Measurements from ENCODE around the gene METAP1D. TPM values are rescaled to one million over a fixed set of nuclear protein-coding genes. Genes with fewer than 3 reads are reported as not detected.

Gene METAP1D
- total and polyA plus RNA-seq, 4 donors, result 3.3 to 7.1 (median 4.4) TPM

DNA sequence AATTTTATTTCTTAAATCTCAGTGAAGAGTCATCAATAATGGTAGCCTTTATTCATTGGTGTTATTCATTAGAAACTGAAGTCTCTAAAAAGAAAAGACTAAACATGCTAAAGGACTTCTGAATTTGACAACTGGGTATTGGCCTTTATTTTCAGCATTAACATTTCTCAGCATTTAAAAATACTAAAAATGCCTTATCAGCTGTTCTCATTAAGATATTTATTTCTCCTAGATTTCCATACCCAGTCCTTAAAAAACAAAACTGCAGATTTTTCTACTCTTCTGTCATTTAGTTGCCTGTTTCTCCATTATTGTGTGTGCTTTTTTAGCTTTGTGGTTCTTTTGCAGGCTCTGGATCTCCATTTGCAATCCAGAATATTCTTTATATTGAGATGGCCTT is 31.2 kb upstream of the METAP1D start:
- TF ChIP-seq RXRA (IDR thresholded peaks at IDR 0.05), result no peak
- TF ChIP-seq, protein P1, sequence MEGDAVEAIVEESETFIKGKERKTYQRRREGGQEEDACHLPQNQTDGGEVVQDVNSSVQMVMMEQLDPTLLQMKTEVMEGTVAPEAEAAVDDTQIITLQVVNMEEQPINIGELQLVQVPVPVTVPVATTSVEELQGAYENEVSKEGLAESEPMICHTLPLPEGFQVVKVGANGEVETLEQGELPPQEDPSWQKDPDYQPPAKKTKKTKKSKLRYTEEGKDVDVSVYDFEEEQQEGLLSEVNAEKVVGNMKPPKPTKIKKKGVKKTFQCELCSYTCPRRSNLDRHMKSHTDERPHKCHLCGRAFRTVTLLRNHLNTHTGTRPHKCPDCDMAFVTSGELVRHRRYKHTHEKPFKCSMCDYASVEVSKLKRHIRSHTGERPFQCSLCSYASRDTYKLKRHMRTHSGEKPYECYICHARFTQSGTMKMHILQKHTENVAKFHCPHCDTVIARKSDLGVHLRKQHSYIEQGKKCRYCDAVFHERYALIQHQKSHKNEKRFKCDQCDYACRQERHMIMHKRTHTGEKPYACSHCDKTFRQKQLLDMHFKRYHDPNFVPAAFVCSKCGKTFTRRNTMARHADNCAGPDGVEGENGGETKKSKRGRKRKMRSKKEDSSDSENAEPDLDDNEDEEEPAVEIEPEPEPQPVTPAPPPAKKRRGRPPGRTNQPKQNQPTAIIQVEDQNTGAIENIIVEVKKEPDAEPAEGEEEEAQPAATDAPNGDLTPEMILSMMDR (IDR thresholded peaks at IDR 0.05; ENCODE audit: low read depth, low read length, missing input control), result no peak
- TF ChIP-seq NR2F2 (IDR thresholded peaks at IDR 0.05), result no peak
- TF ChIP-seq, protein P2, sequence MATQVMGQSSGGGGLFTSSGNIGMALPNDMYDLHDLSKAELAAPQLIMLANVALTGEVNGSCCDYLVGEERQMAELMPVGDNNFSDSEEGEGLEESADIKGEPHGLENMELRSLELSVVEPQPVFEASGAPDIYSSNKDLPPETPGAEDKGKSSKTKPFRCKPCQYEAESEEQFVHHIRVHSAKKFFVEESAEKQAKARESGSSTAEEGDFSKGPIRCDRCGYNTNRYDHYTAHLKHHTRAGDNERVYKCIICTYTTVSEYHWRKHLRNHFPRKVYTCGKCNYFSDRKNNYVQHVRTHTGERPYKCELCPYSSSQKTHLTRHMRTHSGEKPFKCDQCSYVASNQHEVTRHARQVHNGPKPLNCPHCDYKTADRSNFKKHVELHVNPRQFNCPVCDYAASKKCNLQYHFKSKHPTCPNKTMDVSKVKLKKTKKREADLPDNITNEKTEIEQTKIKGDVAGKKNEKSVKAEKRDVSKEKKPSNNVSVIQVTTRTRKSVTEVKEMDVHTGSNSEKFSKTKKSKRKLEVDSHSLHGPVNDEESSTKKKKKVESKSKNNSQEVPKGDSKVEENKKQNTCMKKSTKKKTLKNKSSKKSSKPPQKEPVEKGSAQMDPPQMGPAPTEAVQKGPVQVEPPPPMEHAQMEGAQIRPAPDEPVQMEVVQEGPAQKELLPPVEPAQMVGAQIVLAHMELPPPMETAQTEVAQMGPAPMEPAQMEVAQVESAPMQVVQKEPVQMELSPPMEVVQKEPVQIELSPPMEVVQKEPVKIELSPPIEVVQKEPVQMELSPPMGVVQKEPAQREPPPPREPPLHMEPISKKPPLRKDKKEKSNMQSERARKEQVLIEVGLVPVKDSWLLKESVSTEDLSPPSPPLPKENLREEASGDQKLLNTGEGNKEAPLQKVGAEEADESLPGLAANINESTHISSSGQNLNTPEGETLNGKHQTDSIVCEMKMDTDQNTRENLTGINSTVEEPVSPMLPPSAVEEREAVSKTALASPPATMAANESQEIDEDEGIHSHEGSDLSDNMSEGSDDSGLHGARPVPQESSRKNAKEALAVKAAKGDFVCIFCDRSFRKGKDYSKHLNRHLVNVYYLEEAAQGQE (IDR thresholded peaks at IDR 0.05), result no peak
- TF ChIP-seq JUND (IDR thresholded peaks at IDR 0.05), result no peak
- TF ChIP-seq GABPA (IDR thresholded peaks at IDR 0.05 in 1 of 2, conservative IDR thresholded peaks at IDR 0.05 in 1 of 2), result no peak
- TF ChIP-seq FOXA1 (IDR thresholded peaks at IDR 0.05), result no peak
- TF ChIP-seq, protein P3, sequence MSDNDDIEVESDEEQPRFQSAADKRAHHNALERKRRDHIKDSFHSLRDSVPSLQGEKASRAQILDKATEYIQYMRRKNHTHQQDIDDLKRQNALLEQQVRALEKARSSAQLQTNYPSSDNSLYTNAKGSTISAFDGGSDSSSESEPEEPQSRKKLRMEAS (IDR thresholded peaks at IDR 0.05), result no peak
- H3K9me3 ChIP-seq (ENCODE audit: control insufficient read depth in 4 of 4, low read length in 3 of 4), result no peaks in the 10 kb centered on the region
- no peak overlapping the region for H3K9ac ChIP-seq (ENCODE audit: low read depth in 1 of 2, low read length in 2 of 2)
- H3K36me3 ChIP-seq (ENCODE audit: control insufficient read depth in 4 of 4, insufficient read depth in 3 of 4, low read depth in 1 of 4, low read length in 3 of 4), result peaks cover 6 to 13% (median 11%) of the 10 kb centered on the region in 4 donors
- no peak overlapping the region for H3K4me3 ChIP-seq (ENCODE audit: low read depth in 1 of 3, low read length in 3 of 3)
- no peak for DNase-seq (ENCODE audit: low spot score)
- no peak overlapping the region for H3K27ac ChIP-seq (ENCODE audit: low read depth in 1 of 2, low read length in 2 of 2)
- H3K27me3 ChIP-seq (ENCODE audit: control insufficient read depth in 4 of 4, insufficient read depth in 4 of 4, low read length in 3 of 4), result no peaks in the 10 kb centered on the region
- no peaks in the 10 kb centered on the region for H3K4me1 ChIP-seq (ENCODE audit: control insufficient read depth in 4 of 4, insufficient read depth in 4 of 4, low read length in 3 of 4)

DNA sequence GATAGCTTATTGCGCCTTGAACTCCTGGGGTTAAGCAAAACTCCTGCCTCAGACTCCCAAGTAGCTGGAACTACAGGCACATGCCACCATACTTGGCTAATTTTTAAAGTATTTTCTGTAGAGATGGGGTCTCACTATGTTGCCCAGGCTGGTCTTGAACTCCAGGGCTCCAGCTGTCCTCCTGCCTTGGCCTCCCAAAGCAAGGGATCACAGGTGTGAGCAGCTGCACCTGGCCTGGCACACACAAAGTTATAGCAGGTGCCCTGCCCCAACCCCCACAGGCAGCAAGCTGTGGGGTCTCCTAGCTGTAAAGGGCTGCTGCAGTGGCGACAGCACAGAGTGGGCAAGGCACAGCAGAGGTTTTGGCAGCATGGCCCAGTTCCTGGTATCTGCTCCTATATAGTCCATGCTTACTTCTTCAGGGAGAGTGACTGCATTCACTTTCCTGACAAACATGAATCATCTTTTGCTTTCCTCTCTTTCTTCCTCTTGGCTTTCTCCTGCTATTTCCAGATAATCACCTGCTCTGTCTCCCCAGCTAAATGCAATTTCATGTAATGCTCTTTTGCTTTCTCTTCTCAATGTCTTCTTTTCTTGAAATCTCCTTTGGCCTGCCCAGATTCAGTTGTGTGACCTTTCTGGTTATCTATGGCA is 27.3 kb upstream of the METAP1D start:
- Histone ChIP-seq H3K4me1 (ENCODE audit: control insufficient read depth in 4 of 4, insufficient read depth in 4 of 4, low read length in 3 of 4) (no peaks in the 10 kb centered on the region), H3K4me3 (ENCODE audit: low read depth in 1 of 3, low read length in 3 of 3) (no peak overlapping the region), H3K27ac (ENCODE audit: low read depth in 1 of 2, low read length in 2 of 2) (no peak overlapping the region), H3K9ac (ENCODE audit: low read depth in 1 of 2, low read length in 2 of 2) (no peak overlapping the region), H3K27me3 (ENCODE audit: control insufficient read depth in 4 of 4, insufficient read depth in 4 of 4, low read length in 3 of 4) (no peaks in the 10 kb centered on the region), H3K36me3 (ENCODE audit: control insufficient read depth in 4 of 4, insufficient read depth in 3 of 4, low read depth in 1 of 4, low read length in 3 of 4) (peaks cover 0 to 4% (median 2%) of the 10 kb centered on the region in 4 donors), H3K9me3 (ENCODE audit: control insufficient read depth in 4 of 4, low read length in 3 of 4) (no peaks in the 10 kb centered on the region)
- 100% methylated on average over 2 of the region's 2 CpGs for WGBS
- no peak for DNase-seq (ENCODE audit: low spot score)
- TF ChIP-seq, protein P4, sequence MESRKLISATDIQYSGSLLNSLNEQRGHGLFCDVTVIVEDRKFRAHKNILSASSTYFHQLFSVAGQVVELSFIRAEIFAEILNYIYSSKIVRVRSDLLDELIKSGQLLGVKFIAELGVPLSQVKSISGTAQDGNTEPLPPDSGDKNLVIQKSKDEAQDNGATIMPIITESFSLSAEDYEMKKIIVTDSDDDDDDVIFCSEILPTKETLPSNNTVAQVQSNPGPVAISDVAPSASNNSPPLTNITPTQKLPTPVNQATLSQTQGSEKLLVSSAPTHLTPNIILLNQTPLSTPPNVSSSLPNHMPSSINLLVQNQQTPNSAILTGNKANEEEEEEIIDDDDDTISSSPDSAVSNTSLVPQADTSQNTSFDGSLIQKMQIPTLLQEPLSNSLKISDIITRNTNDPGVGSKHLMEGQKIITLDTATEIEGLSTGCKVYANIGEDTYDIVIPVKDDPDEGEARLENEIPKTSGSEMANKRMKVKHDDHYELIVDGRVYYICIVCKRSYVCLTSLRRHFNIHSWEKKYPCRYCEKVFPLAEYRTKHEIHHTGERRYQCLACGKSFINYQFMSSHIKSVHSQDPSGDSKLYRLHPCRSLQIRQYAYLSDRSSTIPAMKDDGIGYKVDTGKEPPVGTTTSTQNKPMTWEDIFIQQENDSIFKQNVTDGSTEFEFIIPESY (IDR thresholded peaks at IDR 0.05), result no peak
- TF ChIP-seq, protein P1 (IDR thresholded peaks at IDR 0.05; ENCODE audit: low read depth, low read length, missing input control), result no peak
- TF ChIP-seq EGR1 (IDR thresholded peaks at IDR 0.05; ENCODE audit: low read depth in 2 of 2) (no peak), SP1 (IDR thresholded peaks at IDR 0.05) (no peak), FOXA1 (IDR thresholded peaks at IDR 0.05) (no peak), NR2F2 (IDR thresholded peaks at IDR 0.05) (no peak), TAF1 (conservative IDR thresholded peaks at IDR 0.05) (no peak), FOXA2 (IDR thresholded peaks at IDR 0.05) (no peak), HNF4G (IDR thresholded peaks at IDR 0.05) (no peak), RXRA (IDR thresholded peaks at IDR 0.05) (no peak), GABPA (IDR thresholded peaks at IDR 0.05 in 1 of 2, conservative IDR thresholded peaks at IDR 0.05 in 1 of 2) (no peak), HNF4A (conservative IDR thresholded peaks at IDR 0.05) (no peak)
- TF ChIP-seq, protein P5, sequence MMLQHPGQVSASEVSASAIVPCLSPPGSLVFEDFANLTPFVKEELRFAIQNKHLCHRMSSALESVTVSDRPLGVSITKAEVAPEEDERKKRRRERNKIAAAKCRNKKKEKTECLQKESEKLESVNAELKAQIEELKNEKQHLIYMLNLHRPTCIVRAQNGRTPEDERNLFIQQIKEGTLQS (IDR thresholded peaks at IDR 0.05), result no peak
- TF ChIP-seq, protein P3 (IDR thresholded peaks at IDR 0.05), result no peak

Measured in liver (tissue), 9 donors.